Measurements from ENCODE around the gene ZYX.

ZYX gene

GRCh38 chr7:143426479-143427142 is 45.5 kb downstream of the ZYX start:
- DNase-seq = no peak

DNA sequence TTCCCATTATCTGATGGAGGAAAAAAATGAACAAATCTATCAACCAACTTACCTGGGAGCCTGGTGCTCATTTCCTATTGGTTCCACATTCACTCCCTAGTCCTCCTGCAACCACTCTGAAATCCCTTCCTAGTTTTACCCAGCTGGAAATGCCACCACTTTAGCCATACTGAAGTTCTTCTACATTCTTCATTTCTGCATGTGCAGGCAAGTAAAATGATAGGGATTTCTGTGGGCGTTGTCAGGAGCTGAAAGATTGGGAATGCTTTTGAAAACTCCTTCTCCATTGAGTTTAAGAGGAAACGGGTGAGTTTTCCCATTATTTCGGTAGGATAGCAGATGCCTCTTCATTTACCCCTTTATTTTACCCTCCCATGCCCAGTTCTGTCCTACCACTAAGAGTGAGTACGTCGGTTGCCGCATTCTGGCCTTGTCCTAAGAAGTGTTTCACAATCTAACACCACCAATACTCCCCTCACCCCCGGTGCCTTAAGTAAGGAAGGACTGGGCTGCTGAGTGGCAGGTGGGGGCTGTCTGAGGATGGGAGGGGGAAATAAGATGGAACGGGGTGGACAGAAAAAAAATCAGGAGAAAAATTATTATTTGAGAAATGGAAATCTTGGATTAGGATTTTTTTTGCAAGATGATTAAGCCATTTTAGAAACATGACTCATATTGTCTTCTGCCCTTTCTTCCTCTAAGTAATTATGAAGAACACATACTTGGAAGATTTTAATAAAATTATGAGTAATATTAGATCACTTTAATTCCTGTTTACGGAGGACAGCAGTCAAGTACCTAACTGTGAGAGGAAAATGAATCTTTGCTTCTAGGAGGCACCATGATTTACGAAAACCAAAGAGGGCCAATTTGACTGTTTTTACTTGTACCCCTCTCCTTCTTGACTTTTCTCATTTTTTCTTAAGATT is 48.9 kb downstream of the ZYX start:
- no peak for DNase-seq

GRCh38 chr7:143431109-143431508 is 50.0 kb downstream of the ZYX start:
- no peak for DNase-seq

GRCh38 chr7:143433759-143434158 is 52.6 kb downstream of the ZYX start:
- DNase-seq = no peak

DNA sequence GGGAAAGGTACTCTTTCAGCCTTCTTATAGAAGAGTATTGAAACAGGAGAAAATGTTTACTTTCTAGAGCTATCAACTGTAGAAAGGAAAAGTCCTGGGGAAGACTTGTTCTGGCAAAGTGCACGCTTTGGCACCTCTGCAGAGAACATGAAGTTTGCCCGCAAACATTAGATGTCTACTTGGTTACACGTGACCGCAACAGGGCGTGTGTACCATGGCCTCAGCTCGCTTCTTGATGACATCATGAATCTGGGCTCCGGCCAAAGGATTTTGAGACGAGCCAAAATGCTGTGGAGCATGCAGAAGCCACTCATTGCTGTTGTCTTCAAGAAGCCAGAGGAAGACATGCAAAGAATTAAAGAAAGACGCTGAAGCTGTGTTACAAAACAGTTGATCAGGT is 53.5 kb downstream of the ZYX start:
- no peak for DNase-seq

- no peak for DNase-seq
These were observed 54.1 kb downstream of the ZYX start for GRCh38 chr7:143435266-143435665.

DNA sequence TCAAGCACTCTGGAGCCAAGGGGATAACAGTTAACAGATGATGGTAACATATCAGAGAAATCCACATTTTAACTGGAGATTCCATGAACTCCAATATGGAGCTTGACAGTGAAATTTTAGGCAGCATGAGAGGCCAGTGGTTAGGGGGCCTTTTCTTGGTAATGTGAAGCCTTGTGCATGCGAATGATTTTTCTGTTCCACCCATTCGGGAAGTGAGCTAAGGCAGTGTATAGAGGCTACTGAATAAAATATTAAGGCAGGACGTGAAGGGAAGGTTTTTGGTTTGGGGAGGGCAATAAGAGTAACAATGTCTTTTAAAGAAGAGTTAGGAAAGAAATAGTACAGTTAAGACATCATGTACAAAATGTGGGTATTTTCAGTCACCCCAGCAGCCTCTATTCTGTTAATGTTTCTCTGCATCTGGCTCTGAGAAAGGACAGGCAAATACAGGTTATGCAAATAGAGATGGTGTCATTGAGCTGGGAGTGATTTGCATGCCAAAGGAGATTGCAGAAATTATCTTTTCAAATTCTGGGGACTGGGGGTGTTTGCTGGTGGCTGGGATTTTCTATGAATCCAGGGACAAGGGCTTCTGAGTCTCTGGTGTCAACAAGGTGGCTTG is 55.3 kb downstream of the ZYX start:
- DNase-seq = no peak

- DNase-seq = no peak
These were observed 56.4 kb downstream of the ZYX start for GRCh38 chr7:143437578-143437977.

DNA sequence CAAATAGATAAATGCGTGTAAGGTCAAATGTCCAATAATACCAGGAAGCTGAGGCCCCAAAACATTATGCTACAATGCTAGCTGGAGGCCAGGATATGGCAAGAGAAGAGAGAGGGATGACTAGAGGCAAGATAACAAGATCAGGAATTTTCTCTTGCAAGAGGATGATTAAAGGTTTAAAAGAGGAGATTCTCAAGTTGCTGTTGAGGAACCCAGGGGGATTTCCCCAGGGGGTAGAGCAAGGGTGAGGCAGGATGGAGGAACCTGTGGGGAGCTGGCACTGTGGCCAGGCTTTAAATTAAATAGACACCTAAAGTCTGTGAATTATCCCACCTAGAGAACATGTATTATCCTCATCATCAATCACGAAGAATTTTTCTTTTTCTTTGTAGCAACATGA is 58.7 kb downstream of the ZYX start:
- DNase-seq = no peak
